ENCODE data around the gene NKIRAS2.

NKIRAS2 gene

DNA sequence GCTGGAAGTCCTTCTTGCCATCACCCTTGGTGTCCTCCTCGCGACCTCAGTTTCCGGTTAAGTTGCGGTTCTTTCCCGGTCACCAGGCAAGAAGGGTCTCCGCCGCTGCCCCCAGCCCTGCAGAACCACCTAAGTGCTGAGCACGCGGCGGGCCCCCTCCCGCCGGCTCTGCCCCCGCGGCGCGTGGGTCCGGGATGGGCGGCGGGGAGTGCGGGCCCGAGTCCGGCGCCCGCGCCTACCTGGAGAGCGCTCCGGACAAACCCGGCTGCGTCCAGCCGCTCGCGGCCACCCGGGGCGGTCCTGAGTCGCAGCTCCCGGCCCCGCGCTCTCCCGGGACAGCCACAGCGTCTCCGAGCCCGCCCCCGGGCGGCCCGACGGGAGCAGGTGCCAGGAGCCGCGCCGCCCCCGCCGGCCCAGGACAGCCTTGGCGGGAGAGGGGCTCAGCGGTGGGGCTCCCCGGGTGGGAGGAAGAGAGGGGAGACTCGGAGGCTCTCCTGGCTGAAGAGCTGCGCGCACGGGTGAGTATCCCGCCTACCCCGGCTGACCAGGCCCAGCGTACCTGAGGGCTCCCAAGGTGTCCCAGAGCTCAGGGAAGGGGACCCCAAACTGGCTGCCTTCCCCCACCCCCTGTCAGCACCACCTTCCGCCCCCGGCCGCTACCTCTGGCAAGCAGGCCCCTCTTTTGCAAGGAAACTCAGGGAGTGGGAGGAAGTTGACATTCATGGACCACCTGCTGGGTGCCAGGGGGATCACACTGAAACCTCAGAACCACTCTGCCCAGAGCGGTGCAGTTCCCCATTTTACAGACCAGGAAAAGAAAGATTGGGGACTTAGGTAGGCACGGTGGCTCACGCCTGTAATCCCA, 52.7 kb downstream of the NKIRAS2 start:
- ChIA-PET CTCF (interaction anchor here (0.8 to 2.1 kb wide), 9 partner anchors 16 to 334 kb away, joined by 3 to 4 read pairs (median 3); partner anchors contain the start of gene NKIRAS2), POLR2A (no interaction called here)
- no peak for DNase-seq (ENCODE audit: extremely low spot score)
- TF ChIP-seq, protein P1, sequence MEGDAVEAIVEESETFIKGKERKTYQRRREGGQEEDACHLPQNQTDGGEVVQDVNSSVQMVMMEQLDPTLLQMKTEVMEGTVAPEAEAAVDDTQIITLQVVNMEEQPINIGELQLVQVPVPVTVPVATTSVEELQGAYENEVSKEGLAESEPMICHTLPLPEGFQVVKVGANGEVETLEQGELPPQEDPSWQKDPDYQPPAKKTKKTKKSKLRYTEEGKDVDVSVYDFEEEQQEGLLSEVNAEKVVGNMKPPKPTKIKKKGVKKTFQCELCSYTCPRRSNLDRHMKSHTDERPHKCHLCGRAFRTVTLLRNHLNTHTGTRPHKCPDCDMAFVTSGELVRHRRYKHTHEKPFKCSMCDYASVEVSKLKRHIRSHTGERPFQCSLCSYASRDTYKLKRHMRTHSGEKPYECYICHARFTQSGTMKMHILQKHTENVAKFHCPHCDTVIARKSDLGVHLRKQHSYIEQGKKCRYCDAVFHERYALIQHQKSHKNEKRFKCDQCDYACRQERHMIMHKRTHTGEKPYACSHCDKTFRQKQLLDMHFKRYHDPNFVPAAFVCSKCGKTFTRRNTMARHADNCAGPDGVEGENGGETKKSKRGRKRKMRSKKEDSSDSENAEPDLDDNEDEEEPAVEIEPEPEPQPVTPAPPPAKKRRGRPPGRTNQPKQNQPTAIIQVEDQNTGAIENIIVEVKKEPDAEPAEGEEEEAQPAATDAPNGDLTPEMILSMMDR (IDR thresholded peaks at IDR 0.05; ENCODE audit: control extremely low read depth, extremely low read depth, low read depth, missing control alignments), result no peak
